ENCODE data around the gene LLGL2.

- no peak for TF ChIP-seq CTCF (IDR thresholded peaks at IDR 0.05)
- TF ChIP-seq POLR2AphosphoS5 (IDR thresholded peaks at IDR 0.05): no peak
- TF ChIP-seq EP300 (IDR thresholded peaks at IDR 0.05): no peak
- TF ChIP-seq POLR2A (IDR thresholded peaks at IDR 0.05): no peak
Observed at GRCh38 chr17:75548813-75549212, 23.3 kb downstream of the LLGL2 start.

All from stomach (tissue), 4 donors.